Parathyroid adenoma (tissue), 2 donors: ENCODE results near the gene CACNB2.

Experiments used
- H2AFZ ChIP-seq: fragments of 300-600 bp; sonication (generic); one replicate; pipeline ENCODE4 v1.7.0; 2017; ENCODE audit warnings: antibody characterized with exemption, mild to moderate bottlenecking
- H3K27ac ChIP-seq: fragments of 300-600 bp; sonication (generic); one replicate; pipeline ENCODE4 v1.7.0; 2017
- H3K27me3 ChIP-seq: fragments of 300-600 bp; sonication (generic); one replicate; pipeline ENCODE4 v1.7.0; 2017; ENCODE audit warnings: low read length; ENCODE audit not compliant: control insufficient read depth, insufficient read depth
- H3K36me3 ChIP-seq: fragments of 300-600 bp; sonication (generic); one replicate; pipeline ENCODE4 v1.7.0; 2017; ENCODE audit warnings: low read length; ENCODE audit not compliant: control insufficient read depth, insufficient read depth
- H3K4me1 ChIP-seq: fragments of 300-600 bp; sonication (generic); one replicate; pipeline ENCODE4 v1.7.0; 2017; ENCODE audit warnings: control low read depth
- H3K4me2 ChIP-seq: fragments of 300-600 bp; sonication (generic); one replicate; pipeline ENCODE4 v1.7.0; 2017; ENCODE audit warnings: low read length
- H3K4me3 ChIP-seq: fragments of 300-600 bp; sonication (generic); one replicate; pipeline ENCODE4 v1.7.0; 2017; ENCODE audit warnings: low read depth, low read length
- H3K79me2 ChIP-seq: fragments of 300-600 bp; sonication (generic); one replicate; pipeline ENCODE4 v1.7.0; 2017; ENCODE audit warnings: control low read depth
- H3K9ac ChIP-seq: fragments of 300-600 bp; sonication (generic); one replicate; pipeline ENCODE4 v1.7.0; 2017; ENCODE audit warnings: mild to moderate bottlenecking
- H3K9me3 ChIP-seq: fragments of 300-600 bp; sonication (generic); one replicate; pipeline ENCODE4 v1.7.0; 2017; ENCODE audit warnings: low read length; ENCODE audit not compliant: control insufficient read depth
- TF ChIP-seq, protein P1 (sequence below): fragments of 300-600 bp; sonication (generic); IDR thresholded peaks from one replicate; pipeline ENCODE4 v1.7.0; 2017; ENCODE audit warnings: antibody characterized with exemption, mild to moderate bottlenecking
- donor health status: primary hyperparathyroidism.

CACNB2 gene

GRCh38 chr10:18528292-18528691, 388.1 kb downstream of the CACNB2 start:
- Histone ChIP-seq H3K4me2 (no peak overlapping the region), H3K4me3 (no peak overlapping the region), H3K27me3 (no peaks in the 10 kb centered on the region), H3K36me3 (no peaks in the 10 kb centered on the region), H3K79me2 (no peaks in the 10 kb centered on the region), H3K9ac (no peak overlapping the region), H3K9me3 (no peaks in the 10 kb centered on the region), H3K27ac (no peak overlapping the region), H3K4me1 (no peaks in the 10 kb centered on the region), H2AFZ (no peak overlapping the region)
- TF ChIP-seq, protein P1, sequence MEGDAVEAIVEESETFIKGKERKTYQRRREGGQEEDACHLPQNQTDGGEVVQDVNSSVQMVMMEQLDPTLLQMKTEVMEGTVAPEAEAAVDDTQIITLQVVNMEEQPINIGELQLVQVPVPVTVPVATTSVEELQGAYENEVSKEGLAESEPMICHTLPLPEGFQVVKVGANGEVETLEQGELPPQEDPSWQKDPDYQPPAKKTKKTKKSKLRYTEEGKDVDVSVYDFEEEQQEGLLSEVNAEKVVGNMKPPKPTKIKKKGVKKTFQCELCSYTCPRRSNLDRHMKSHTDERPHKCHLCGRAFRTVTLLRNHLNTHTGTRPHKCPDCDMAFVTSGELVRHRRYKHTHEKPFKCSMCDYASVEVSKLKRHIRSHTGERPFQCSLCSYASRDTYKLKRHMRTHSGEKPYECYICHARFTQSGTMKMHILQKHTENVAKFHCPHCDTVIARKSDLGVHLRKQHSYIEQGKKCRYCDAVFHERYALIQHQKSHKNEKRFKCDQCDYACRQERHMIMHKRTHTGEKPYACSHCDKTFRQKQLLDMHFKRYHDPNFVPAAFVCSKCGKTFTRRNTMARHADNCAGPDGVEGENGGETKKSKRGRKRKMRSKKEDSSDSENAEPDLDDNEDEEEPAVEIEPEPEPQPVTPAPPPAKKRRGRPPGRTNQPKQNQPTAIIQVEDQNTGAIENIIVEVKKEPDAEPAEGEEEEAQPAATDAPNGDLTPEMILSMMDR, result no peak

GRCh38 chr10:18532881-18533535, 392.8 kb downstream of the CACNB2 start:
- no peak overlapping the region for H3K4me3 ChIP-seq

DNA sequence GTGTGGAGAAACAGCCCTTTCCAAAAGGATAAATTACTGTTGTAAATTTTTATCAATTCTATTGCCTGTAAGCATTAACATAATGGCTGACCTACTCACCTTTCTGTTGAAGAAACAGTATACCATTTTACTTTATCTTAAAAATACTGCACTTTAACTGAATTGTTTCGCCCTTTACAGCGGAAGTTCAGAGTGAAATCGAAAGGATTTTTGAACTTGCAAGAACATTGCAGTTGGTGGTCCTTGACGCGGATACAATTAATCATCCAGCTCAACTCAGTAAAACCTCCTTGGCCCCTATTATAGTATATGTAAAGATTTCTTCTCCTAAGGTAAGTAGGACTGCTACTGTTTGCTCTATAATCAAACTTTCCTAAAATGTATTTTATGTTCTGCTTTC, 393.7 kb downstream of the CACNB2 start:
- Histone ChIP-seq H3K4me1 (no peaks in the 10 kb centered on the region), H2AFZ (no peak overlapping the region), H3K9me3 (no peaks in the 10 kb centered on the region), H3K27ac (no peak overlapping the region), H3K27me3 (no peaks in the 10 kb centered on the region), H3K36me3 (no peaks in the 10 kb centered on the region), H3K79me2 (no peaks in the 10 kb centered on the region), H3K9ac (no peak overlapping the region), H3K4me2 (no peak overlapping the region), H3K4me3 (no peak overlapping the region)
- TF ChIP-seq, protein P1, result no peak

More at GRCh38 chr10:18532881-18533535, 392.8 kb downstream of the CACNB2 start:
- no peaks in the 10 kb centered on the region for H3K36me3 ChIP-seq
- H3K27ac ChIP-seq, result no peak overlapping the region
- TF ChIP-seq, protein P1, result no peak
- H3K9me3 ChIP-seq, result no peaks in the 10 kb centered on the region
- H3K79me2 ChIP-seq, result no peaks in the 10 kb centered on the region
- H3K4me1 ChIP-seq, result no peaks in the 10 kb centered on the region
- H3K9ac ChIP-seq, result no peak overlapping the region
- H3K27me3 ChIP-seq, result no peaks in the 10 kb centered on the region
- H2AFZ ChIP-seq, result no peak overlapping the region
- no peak overlapping the region for H3K4me2 ChIP-seq

DNA sequence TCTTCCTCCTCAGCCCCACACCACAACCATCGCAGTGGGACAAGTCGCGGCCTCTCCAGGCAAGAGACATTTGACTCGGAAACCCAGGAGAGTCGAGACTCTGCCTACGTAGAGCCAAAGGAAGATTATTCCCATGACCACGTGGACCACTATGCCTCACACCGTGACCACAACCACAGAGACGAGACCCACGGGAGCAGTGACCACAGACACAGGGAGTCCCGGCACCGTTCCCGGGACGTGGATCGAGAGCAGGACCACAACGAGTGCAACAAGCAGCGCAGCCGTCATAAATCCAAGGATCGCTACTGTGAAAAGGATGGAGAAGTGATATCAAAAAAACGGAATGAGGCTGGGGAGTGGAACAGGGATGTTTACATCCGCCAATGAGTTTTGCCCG, 399.1 kb downstream of the CACNB2 start:
- no peaks in the 10 kb centered on the region for H3K36me3 ChIP-seq
- no peak overlapping the region for H3K4me2 ChIP-seq
- no peaks in the 10 kb centered on the region for H3K9me3 ChIP-seq
- no peak overlapping the region for H3K27ac ChIP-seq
- H3K4me3 ChIP-seq, result no peak overlapping the region
- H3K4me1 ChIP-seq, result no peaks in the 10 kb centered on the region
- H3K27me3 ChIP-seq, result no peaks in the 10 kb centered on the region
- H2AFZ ChIP-seq, result no peak overlapping the region
- no peak overlapping the region for H3K9ac ChIP-seq
- TF ChIP-seq, protein P1, result no peak
- no peaks in the 10 kb centered on the region for H3K79me2 ChIP-seq

DNA sequence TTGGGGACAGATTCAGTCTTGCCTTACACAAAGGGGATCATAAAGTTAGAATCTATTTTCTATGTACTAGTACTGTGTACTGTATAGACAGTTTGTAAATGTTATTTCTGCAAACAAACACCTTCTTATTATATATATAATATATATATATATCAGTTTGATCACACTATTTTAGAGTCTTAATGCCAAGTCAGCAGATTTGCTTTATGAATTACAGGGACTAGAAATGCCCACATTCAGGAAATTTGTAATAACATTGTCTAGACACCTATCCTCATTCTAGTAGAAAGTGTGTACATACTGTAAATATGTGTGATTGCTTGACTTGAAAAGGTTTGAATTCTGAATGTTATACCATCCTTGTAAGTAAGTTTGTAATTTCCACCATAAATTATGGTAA, 400.0 kb downstream of the CACNB2 start:
- Histone ChIP-seq H3K9ac (no peak overlapping the region), H2AFZ (no peak overlapping the region), H3K27me3 (no peaks in the 10 kb centered on the region), H3K27ac (no peak overlapping the region), H3K79me2 (no peaks in the 10 kb centered on the region), H3K36me3 (no peaks in the 10 kb centered on the region), H3K4me2 (no peak overlapping the region), H3K4me3 (no peak overlapping the region), H3K9me3 (no peaks in the 10 kb centered on the region), H3K4me1 (no peaks in the 10 kb centered on the region)
- TF ChIP-seq, protein P1, result no peak
